PC-3 (cell line): Measurements from ENCODE around the gene MRAS. TPM values are rescaled to one million over a fixed set of nuclear protein-coding genes. Genes with fewer than 3 reads are reported as not detected.

Experiments
- ATAC-seq: fragments of 200-7000 bp; cut with Tn5 transposase; 2 replicates; pipeline ENCODE4 v1.9.1; 2020; ENCODE audit warnings: mild to moderate bottlenecking, moderate library complexity
- BruUV-seq: library from RNA; stranded (reverse); fragments of 400-500 nt; replicated peaks from 2 replicates; lab custom pipeline; 2021; lab: Mats Ljungman, UMichigan
- CTCF ChIA-PET: fragments of 300-600 bp; sonication (Branson Sonifier 250); formaldehyde crosslinking; loops from one replicate; lab custom pipeline; 2022; ENCODE audit warnings: antibody characterized with exemption; lab: Charles Lee
- POLR2A ChIA-PET: fragments of 300-600 bp; sonication (Branson Sonifier 250); formaldehyde crosslinking; loops from one replicate; lab custom pipeline; 2022; ENCODE audit warnings: antibody characterized with exemption; ENCODE audit not compliant: unreplicated experiment; lab: Charles Lee
- DNase-seq: peaks from one replicate; pipeline ENCODE4 v3.0.0-alpha.2; 2015
- H2AFZ ChIP-seq: fragments of 300-600 bp; sonication (generic); 2 replicates; pipeline ENCODE4 v1.6.0; 2016; ENCODE audit warnings: antibody characterized with exemption, low read length
- H3F3A ChIP-seq: fragments of 300-600 bp; sonication (generic); one replicate; pipeline ENCODE4 v1.6.0; 2017; ENCODE audit warnings: antibody characterized with exemption, low read length, control low read depth, mild to moderate bottlenecking; ENCODE audit not compliant: unreplicated experiment
- H3K27ac ChIP-seq: fragments of 300-600 bp; sonication (generic); 2 replicates; pipeline ENCODE4 v1.5.1; 2016; ENCODE audit warnings: mild to moderate bottlenecking, low read length
- H3K27me3 ChIP-seq: fragments of 300-600 bp; sonication (generic); 2 replicates; pipeline ENCODE4 v1.6.1; 2016; ENCODE audit warnings: low read length, mixed read lengths
- H3K36me3 ChIP-seq: fragments of 300-600 bp; sonication (generic); 2 replicates; pipeline ENCODE4 v1.6.1; 2016; ENCODE audit warnings: low read depth, mixed run types, low read length, mixed read lengths
- H3K4me1 ChIP-seq: fragments of 300-600 bp; sonication (generic); 2 replicates; pipeline ENCODE4 v1.5.1; 2016; ENCODE audit warnings: low read length; ENCODE audit not compliant: insufficient read depth
- H3K4me2 ChIP-seq: fragments of 300-600 bp; sonication (generic); 2 replicates; pipeline ENCODE4 v1.6.0; 2016; ENCODE audit warnings: low read length
- H3K4me3 ChIP-seq: fragments of 300-600 bp; sonication (generic); 2 replicates; pipeline ENCODE4 v1.5.1; 2016; ENCODE audit warnings: mild to moderate bottlenecking, low read length, mixed read lengths
- H3K79me2 ChIP-seq: fragments of 300-600 bp; sonication (generic); 2 replicates; pipeline ENCODE4 v1.6.1; 2017; ENCODE audit warnings: low read length, mixed read lengths
- H3K9ac ChIP-seq: fragments of 300-600 bp; sonication (generic); 2 replicates; pipeline ENCODE4 v1.6.0; 2016; ENCODE audit warnings: mild to moderate bottlenecking, low read length
- H3K9me2 ChIP-seq: fragments of 300-600 bp; sonication (generic); replicated peaks from 2 replicates; pipeline ENCODE4 v1.6.1; 2016; ENCODE audit warnings: mixed run types, low read length, mixed read lengths
- H3K9me3 ChIP-seq: fragments of 300-600 bp; sonication (generic); 2 replicates; pipeline ENCODE4 v1.6.1; 2016; ENCODE audit warnings: low read length, mixed read lengths
- H4K20me1 ChIP-seq: fragments of 300-600 bp; sonication (generic); 2 replicates; pipeline ENCODE4 v1.6.1; 2016; ENCODE audit warnings: low read length, mixed read lengths
- EZH2 ChIP-seq: fragments of 300-600 bp; sonication (generic); IDR thresholded peaks from one replicate; pipeline ENCODE4 v1.6.1; 2017; ENCODE audit warnings: antibody characterized with exemption, mild to moderate bottlenecking, low read length; ENCODE audit not compliant: unreplicated experiment
- EZH2phosphoT487 ChIP-seq: fragments of 300-600 bp; sonication (generic); IDR thresholded peaks from 2 replicates; pipeline ENCODE4 v1.6.1; 2018; ENCODE audit warnings: mild to moderate bottlenecking, antibody characterized with exemption, low read length, borderline replicate concordance
- intact Hi-C: fragments of 100-400 bp; cut with micrococcal nuclease; formaldehyde crosslinking; loops from 2 replicates; pipeline ENCODE4 v1.9.0; 2023
- total RNA-seq: library from RNA; depleted of rRNA; stranded (reverse); fragments of >200 nt; gene quantifications from 2 replicates; pipeline ENCODE4 v1.2.3, GENCODE V29; 2014
- TF ChIP-seq, protein P1 (sequence below): fragments of 300-600 bp; sonication (generic); conservative IDR thresholded peaks from 2 replicates; pipeline ENCODE4 v1.5.1; 2017; ENCODE audit warnings: antibody characterized with exemption, low read depth, mild to moderate bottlenecking, low read length

Gene MRAS
- total RNA-seq, 1 experiment from 2014 or later, result 2.8 TPM

GRCh38 chr3:138327831-138328230, 20.5 kb upstream of the MRAS start:
- Histone ChIP-seq H3K36me3 (no peaks in the 10 kb centered on the region), H3K9ac (no peak overlapping the region), H3K4me1 (peaks cover 7% of the 10 kb centered on the region; the same call in 1 of the 2 replicates), H3F3A (no peaks in the 10 kb centered on the region), H4K20me1 (no peaks in the 10 kb centered on the region), H2AFZ (no peak overlapping the region), H3K79me2 (no peaks in the 10 kb centered on the region), H3K4me3 (no peak overlapping the region), H3K27ac (no peak overlapping the region), H3K9me2 (no peaks in the 10 kb centered on the region), H3K4me2 (no peak overlapping the region), H3K27me3 (no peaks in the 10 kb centered on the region), H3K9me3 (no peaks in the 10 kb centered on the region)
- TF ChIP-seq EZH2 (no peak), EZH2phosphoT487 (no peak)
- TF ChIP-seq, protein P1, sequence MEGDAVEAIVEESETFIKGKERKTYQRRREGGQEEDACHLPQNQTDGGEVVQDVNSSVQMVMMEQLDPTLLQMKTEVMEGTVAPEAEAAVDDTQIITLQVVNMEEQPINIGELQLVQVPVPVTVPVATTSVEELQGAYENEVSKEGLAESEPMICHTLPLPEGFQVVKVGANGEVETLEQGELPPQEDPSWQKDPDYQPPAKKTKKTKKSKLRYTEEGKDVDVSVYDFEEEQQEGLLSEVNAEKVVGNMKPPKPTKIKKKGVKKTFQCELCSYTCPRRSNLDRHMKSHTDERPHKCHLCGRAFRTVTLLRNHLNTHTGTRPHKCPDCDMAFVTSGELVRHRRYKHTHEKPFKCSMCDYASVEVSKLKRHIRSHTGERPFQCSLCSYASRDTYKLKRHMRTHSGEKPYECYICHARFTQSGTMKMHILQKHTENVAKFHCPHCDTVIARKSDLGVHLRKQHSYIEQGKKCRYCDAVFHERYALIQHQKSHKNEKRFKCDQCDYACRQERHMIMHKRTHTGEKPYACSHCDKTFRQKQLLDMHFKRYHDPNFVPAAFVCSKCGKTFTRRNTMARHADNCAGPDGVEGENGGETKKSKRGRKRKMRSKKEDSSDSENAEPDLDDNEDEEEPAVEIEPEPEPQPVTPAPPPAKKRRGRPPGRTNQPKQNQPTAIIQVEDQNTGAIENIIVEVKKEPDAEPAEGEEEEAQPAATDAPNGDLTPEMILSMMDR, result no peak
- peak; percentile 42 for DNase-seq
- intact Hi-C loops, result no loop called here
- BruUV-seq, result no TSS peak
- POLR2A ChIA-PET, result no interaction called here
- no peak for ATAC-seq
- CTCF ChIA-PET, result no interaction called here

GRCh38 chr3:138328341-138328740, 20.0 kb upstream of the MRAS start:
- DNase-seq, result no peak
- H3K27ac ChIP-seq, result no peak overlapping the region

More at GRCh38 chr3:138328341-138328740, 20.0 kb upstream of the MRAS start:
- intact Hi-C loops, result no loop called here
- Histone ChIP-seq H3K36me3 (no peaks in the 10 kb centered on the region), H4K20me1 (no peaks in the 10 kb centered on the region), H2AFZ (no peak overlapping the region), H3K79me2 (no peaks in the 10 kb centered on the region), H3K9ac (no peak overlapping the region), H3K4me2 (peak overlapping the region; percentile 99; the same call in 1 of the 2 replicates), H3F3A (no peaks in the 10 kb centered on the region), H3K9me3 (no peaks in the 10 kb centered on the region), H3K4me3 (no peak overlapping the region; the same call in 1 of the 2 replicates), H3K4me1 (peaks cover 7% of the 10 kb centered on the region; the same call in 1 of the 2 replicates), H3K9me2 (no peaks in the 10 kb centered on the region), H3K27me3 (no peaks in the 10 kb centered on the region)
- ChIA-PET CTCF (no interaction called here), POLR2A (no interaction called here)
- ATAC-seq, result no peak
- no TSS peak for BruUV-seq
- TF ChIP-seq, protein P1, result 0 out of 2 replicates have a peak, but pooled peaks have one; percentile 24
- TF ChIP-seq EZH2phosphoT487, result no peak
